GM06990 (cell line): ENCODE measurements around the gene CEP89.
"Not testable (repeated sequence)": the region's sequence is repeated elsewhere in the genome, so short reads cannot be mapped to it uniquely, and the experiment has no call there.

ENCODE experiments used
- DNase-seq: peaks from one replicate; pipeline ENCODE4 v3.0.0-alpha.2; 2011; ENCODE audit not compliant: insufficient read length; ENCODE audit errors: extremely low read depth
- H3K27me3 ChIP-seq: replicated peaks from 2 replicates; pipeline ENCODE4 v1.6.0; 2011; ENCODE audit warnings: low read length; ENCODE audit not compliant: control insufficient read depth, insufficient read depth
- H3K36me3 ChIP-seq: 2 replicates; pipeline ENCODE4 v1.5.1; 2011; ENCODE audit warnings: low read length; ENCODE audit not compliant: control insufficient read depth, insufficient read depth
- H3K4me3 ChIP-seq: replicated peaks from 2 replicates; pipeline ENCODE4 v1.5.1; 2011; ENCODE audit warnings: low read depth, mild to moderate bottlenecking, control low read depth, low read length
- TF ChIP-seq, protein P1 (sequence below): IDR thresholded peaks from 2 replicates; pipeline ENCODE4 v1.5.1; 2011; ENCODE audit warnings: low read length, control low read depth, mild to moderate bottlenecking, inconsistent platforms; ENCODE audit not compliant: insufficient read depth, poor library complexity, severe bottlenecking

The CEP89 gene

DNA sequence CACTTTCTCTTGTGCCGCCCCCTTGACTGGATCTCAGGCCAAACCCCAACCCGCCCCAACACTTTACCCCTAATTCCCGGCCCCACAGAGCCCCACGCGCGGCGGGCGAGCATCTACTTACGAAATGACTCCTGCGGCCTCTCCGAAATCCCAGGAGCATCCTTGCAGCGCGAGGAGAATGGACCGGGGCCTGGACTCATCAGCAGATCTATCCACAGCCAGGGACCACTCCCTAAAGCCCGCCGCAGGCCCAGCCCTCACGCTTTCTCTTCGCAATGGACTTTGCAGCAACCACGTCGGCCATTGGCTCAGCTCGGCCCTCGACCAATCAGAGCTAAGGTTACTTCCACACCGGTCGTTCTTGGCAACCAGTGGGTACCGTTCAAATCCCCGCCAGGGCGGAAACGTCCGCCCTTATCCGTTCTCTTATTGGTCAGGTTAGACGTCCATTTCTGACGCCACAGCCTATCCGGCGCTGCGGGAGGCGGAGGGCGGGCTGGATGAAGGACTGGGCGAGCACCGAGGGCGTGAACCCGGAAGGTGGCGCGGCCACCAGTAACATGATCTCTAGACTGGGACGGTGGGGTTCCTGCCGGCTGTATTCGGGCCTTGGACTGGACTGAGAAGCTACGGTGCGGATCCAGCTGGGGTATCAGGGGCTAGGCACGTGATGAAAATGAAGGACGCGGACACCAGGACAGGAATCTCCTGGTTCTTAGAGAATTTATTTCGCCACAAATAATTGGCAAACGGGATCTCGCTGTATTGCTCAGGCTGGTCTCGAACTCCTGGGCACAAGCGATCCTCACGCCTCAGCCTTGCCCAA lies at the start of gene CEP89, which contains the start of gene FAAP24:
Gene CEP89, minus strand, starts transcription at position 244 of the 826 bp plus-strand sequence. Its CDS starts 84 bp downstream, at position 160.
Gene FAAP24, plus strand, starts transcription at position 528 of the 826 bp plus-strand sequence. CDS start 955 bp downstream, outside the sequence.
- DNase-seq = peak; percentile 96
- TF ChIP-seq, protein P1, sequence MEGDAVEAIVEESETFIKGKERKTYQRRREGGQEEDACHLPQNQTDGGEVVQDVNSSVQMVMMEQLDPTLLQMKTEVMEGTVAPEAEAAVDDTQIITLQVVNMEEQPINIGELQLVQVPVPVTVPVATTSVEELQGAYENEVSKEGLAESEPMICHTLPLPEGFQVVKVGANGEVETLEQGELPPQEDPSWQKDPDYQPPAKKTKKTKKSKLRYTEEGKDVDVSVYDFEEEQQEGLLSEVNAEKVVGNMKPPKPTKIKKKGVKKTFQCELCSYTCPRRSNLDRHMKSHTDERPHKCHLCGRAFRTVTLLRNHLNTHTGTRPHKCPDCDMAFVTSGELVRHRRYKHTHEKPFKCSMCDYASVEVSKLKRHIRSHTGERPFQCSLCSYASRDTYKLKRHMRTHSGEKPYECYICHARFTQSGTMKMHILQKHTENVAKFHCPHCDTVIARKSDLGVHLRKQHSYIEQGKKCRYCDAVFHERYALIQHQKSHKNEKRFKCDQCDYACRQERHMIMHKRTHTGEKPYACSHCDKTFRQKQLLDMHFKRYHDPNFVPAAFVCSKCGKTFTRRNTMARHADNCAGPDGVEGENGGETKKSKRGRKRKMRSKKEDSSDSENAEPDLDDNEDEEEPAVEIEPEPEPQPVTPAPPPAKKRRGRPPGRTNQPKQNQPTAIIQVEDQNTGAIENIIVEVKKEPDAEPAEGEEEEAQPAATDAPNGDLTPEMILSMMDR = no peak
- H3K27me3 ChIP-seq = no peaks in the 10 kb centered on the region
- H3K36me3 ChIP-seq = peaks cover under 1% of the 10 kb centered on the region
- peak within 1 kb of the TSS; percentile 87 for H3K4me3 ChIP-seq

- H3K27me3 ChIP-seq, DNase-seq, H3K4me3 ChIP-seq, H3K36me3 ChIP-seq: not testable (repeated sequence)
These were observed 39.1 kb upstream of the CEP89 start for GRCh38 chr19:33010891-33011290.

GRCh38 chr19:33008738-33009137 lies 37.0 kb upstream of the CEP89 start:
- Histone ChIP-seq H3K27me3 (no peaks in the 10 kb centered on the region), H3K36me3 (no peaks in the 10 kb centered on the region)

GRCh38 chr19:33005440-33005839 lies 33.7 kb upstream of the CEP89 start:
- H3K36me3 ChIP-seq = no peaks in the 10 kb centered on the region
- DNase-seq = no peak

More at GRCh38 chr19:33008738-33009137, 37.0 kb upstream of the CEP89 start:
- DNase-seq = no peak
- no peak overlapping the region for H3K4me3 ChIP-seq
- TF ChIP-seq, protein P1 = no peak

GRCh38 chr19:33003424-33004024 lies 31.8 kb upstream of the CEP89 start:
- not testable (repeated sequence) for DNase-seq, H3K4me3 ChIP-seq

More at GRCh38 chr19:33005440-33005839, 33.7 kb upstream of the CEP89 start:
- TF ChIP-seq, protein P1 = no peak
- Histone ChIP-seq H3K4me3 (no peak overlapping the region), H3K27me3 (no peaks in the 10 kb centered on the region)

GRCh38 chr19:33002126-33002865 lies 30.5 kb upstream of the CEP89 start:
- H3K4me3 ChIP-seq, DNase-seq, H3K27me3 ChIP-seq, H3K36me3 ChIP-seq: not testable (repeated sequence)

More at GRCh38 chr19:33003424-33004024, 31.8 kb upstream of the CEP89 start:
- H3K36me3 ChIP-seq, H3K27me3 ChIP-seq: not testable (repeated sequence)

DNA sequence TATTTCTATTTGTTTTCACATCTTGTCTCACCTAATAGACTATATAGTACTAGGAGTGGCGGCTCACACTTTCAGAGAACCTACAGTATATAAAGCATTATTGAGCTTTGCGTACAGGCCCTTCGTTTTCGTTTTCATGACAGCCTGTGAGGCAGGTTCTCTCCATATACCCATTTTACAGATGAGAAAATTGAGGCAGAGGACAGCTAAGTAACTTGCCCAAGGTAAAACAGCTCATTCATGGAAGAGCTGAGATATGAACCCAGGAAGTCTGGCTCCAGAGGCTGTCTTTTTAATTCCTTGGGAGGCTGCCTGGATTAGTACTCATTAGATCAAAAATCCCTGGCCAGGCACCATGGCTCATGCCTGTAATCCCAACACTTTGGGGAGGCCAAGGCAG lies 29.2 kb upstream of the CEP89 start:
- no peaks in the 10 kb centered on the region for H3K36me3 ChIP-seq
- no peak for DNase-seq
- no peak overlapping the region for H3K4me3 ChIP-seq
- TF ChIP-seq, protein P1 = no peak
- H3K27me3 ChIP-seq = no peaks in the 10 kb centered on the region
